T-helper 22 cell (primary cell): Measurements from ENCODE around the gene NUDT5.
"Not testable (repeated sequence)": the region's sequence is repeated elsewhere in the genome, so short reads cannot be mapped to it uniquely, and the experiment has no call there.

Source experiments
- DNase-seq: peaks from one replicate; pipeline ENCODE4 v3.0.0-alpha.2; 2020; ENCODE audit warnings: low read depth

Gene NUDT5

DNA sequence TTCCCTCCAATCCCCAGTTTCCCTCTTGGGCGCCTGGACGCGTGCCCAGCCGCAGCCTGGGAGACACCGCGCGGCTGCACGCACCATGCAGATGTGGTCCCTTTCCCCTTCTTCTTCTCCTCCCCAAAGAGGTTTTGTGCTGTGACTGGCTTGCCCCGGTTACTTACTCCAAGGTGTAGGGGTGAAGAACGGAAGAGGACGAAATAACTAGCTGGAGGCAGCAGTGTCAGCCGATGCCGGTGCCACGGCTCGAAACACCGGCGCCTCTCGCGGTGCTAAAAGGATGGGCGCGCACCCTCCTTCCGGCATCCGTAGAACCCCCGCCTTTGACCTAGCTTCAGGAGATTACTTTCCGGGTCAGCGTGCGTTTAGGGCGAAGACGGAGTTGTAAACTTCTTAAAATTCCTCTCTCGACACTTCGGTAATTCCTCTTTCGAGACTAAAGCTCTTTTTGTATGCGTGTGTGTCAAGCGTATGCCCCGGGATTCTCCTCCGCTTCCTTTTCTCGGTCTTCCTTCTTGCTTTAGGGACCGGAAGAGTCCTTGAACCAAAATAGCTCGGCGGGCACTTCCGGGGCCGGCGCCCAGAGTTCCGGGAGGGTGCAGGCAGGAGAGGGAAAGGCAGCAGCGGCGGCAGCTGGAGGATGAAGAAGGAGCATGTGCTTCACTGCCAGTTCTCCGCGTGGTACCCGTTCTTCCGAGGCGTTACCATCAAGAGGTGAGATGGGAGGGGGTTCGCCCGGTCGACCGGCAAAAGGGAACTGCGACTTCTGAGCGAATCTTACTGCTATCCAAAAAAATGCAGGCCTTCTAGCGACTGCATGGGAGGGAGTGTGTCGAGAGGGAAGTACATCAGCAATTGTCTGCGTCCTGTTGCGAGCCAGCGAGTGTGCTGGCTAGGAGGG is at the start of gene NUDT5, which contains the start of gene CDC123:
NUDT5 (minus strand) TSS at position 289 of the 904 bp plus-strand sequence. CDS start 9,600 bp downstream, outside the sequence.
CDC123 (plus strand) TSS at position 586 of the 904 bp plus-strand sequence; CDS start at position 644, 58 bp downstream.
- peak; percentile 74 for DNase-seq

DNA sequence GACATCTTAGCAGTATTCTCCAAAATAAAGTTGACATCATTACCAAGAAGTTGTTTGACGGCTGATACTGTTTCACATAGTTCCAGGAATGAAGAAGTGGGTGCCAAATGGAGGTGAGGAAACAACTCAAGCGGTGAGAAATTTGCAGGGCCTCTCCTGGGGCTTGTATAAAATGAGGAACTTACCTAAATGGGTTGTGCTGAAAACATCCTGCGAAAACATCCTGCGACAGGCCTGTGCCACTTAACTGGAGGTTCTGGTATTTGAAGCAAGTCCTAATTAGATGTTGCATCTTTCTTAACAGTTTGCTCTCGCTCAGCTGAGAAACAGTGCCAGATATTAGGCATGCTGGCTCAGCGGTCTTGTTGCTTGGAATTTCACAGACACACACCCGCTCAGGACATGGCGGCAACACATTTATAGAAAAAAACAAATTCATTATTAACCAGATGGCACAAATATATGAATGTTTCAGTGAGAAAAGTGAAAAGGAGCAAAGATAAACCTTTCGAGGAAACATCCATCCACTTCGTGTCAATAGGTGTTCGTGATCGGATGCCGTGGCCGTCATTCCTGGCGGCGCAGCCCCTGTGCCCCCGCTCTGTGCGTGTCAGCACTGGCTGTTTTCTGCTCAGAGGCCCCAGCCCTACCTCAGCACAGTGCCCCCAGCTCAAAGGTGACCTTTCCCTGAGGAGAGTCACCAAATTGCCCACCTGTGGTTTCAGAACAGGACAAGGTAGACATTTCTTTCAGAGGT is 48.4 kb upstream of the NUDT5 start:
- DNase-seq: no peak

DNA sequence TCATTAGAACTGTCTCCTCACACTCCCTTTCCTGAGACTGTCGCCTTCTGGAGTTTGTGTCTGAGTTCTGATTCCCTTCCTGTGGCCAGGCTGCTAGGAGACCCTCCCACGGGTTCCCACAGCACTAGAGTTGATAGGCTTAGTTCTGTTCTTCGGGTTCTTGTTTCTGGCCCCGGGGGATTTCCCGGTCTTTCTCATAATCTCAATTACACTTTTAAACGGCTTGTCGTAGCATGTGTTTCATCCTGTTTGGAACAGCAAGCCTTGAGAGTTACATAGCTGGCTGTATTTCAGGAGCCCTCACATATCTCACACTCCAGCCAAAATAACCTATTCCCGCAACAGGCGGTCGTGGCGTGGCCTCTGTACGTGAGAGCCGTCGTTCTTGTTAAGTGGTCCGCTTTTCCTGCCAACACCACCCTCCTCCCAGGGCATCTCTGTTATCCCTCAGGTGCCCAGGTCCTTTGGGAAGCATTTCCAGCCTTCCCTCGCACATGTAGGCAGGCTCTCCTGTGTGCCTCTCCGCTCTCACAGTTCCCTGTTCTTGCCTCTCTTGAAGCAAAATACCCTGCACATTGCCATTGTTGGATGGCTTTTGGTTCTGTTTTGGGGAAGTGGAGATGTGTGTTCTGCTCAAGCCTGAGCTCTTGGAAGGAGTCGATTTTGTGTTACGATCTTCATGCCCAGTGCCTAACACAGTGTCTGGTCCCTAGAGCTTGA is 46.3 kb upstream of the NUDT5 start:
- no peak for DNase-seq

DNA sequence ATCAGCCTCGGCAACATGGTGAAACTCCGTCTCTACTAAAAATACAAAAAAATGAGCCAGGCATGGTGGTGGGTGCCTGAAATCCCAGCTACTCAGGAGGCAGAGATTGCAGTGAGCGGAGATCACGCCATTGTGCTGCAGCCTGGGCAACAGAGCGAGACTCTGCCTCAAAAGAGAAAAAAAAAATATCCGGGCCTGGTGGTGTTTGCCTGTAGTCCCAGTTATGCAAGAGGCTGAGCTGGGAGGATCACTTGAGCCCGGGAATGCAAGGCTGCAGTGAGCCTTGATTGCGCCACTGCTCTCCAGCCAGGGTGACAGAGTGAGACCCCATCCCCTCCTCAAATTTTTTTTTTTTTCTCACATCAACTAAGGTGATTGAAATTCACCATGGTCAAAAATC is 43.1 kb upstream of the NUDT5 start:
- no peak for DNase-seq

DNA sequence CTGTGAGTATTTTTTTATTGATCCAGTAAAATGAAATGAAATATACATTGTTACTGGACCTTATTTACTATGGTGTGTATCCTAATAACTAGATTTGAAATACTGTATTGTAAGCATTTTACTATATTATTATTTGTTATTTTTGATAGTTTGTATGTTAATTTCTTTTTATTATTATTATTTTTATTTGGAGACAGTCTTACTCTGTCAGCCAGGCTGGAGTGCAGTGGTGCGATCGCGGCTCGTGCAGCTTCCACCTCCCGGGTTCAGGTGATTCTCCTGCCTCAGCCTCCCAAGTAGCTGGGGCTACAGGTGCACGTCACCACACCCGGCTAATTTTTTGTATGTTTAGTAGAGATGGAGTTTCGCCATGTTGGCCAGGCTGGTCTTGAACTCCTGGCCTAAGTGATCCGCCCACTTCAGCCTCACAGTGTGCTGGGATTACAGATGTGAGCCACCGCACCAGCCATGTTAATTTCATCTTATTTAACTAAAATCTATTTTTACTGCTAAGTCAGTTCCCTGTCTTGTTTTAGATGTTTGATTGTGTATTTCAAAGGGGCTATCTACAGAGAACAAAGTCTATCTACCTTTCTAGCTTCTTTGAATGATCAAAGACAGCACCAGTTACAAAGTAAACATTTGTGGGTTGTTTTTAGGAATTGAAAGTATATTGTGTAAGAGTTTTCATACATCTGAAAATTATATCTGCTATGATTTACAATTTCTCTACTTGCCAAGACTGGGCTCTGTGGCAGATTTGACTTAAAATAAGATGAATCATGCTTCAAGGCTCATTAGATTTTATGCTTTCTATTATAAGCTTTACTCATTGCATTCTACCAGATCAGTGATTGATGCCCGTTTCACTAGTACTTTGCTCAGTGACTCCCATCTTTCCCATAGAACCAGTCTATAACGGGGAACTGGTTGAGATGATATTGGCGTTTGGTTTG is 41.9 kb upstream of the NUDT5 start:
- no peak for DNase-seq

DNA sequence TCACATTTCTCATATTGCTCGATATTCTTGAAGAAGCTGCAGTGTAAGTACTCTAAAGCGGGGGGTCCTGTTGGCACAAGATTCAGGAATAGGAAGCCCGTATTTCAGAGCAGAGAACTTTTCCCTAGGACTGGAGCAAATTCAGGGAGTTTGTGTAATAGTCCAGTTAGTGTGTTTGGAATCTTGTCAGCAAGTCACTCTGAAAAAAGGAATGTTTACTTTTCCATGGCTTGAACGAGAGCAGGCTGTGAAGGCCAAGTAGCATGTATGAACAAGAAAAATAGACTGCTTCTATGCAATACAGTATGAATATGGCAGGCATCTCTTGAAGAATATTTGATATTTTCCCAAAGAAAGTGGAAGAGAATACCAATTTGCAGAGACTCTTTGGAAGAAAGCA is 40.1 kb upstream of the NUDT5 start:
- DNase-seq: no peak

DNA sequence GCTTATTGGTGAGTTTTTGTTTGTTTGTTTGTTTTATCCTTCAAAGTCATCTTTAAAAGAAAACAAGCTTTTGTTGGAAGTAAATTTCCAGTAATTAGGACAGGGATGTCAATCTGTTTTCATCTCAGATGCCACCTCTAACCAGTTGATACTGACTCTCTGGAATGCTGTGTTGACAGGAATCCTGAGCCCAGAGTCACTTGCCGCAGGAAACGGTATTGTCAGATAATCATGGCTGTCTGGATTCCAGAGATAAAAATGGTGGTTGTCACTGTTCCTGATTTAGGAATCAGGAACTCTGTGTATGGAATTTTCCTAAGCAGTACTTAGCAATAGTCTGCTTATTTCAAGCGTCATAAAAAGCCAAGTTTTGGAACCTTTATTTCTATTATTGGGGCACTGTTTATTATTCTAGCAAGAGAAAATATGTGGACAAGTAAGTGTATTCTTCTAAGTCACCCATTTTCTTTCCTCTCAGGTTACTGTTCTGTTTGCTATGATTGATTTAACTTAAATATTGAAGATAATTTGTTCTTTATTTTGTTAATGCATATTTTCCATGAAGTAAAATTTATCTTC is 39.5 kb upstream of the NUDT5 start:
- no peak for DNase-seq

DNA sequence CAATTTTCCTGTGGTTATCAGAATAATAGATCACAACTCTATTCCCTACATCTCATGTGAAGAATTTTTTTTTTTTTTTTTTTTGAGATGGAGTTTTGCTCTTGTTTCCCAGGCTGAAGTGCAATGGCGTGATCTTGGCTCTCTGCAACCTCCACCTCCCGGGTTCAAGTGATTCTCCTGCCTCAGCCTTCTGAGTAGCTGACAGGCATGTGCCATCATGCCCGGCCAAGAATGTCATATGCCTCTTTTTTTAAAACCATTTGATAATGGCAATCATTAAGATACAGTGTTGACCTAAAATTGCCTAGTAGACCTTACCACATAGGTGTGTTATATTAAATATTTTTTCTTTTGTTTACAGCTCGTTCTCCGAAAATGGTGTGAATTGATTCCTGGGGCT is 39.0 kb upstream of the NUDT5 start:
- DNase-seq: not testable (repeated sequence)

DNA sequence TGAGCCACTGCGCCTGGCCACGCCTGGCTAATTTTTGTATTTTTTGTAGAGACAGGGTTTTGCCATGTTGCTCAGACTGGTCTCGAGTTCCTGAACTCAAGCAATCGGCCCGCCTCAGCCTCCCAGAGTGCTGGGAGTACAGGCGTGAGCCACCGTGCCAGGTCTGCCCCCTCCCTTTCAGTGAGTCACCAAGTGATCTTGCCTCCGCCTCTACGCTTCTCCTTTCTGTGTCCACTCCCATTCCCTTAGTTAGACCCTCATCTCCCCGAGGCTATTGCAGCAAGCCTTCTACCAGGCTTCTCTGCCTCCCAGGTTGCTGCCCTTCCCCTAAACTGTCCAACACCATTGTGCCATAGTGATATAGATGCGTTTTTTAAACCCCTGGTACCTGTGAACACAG is 33.2 kb upstream of the NUDT5 start:
- DNase-seq: no peak

DNA sequence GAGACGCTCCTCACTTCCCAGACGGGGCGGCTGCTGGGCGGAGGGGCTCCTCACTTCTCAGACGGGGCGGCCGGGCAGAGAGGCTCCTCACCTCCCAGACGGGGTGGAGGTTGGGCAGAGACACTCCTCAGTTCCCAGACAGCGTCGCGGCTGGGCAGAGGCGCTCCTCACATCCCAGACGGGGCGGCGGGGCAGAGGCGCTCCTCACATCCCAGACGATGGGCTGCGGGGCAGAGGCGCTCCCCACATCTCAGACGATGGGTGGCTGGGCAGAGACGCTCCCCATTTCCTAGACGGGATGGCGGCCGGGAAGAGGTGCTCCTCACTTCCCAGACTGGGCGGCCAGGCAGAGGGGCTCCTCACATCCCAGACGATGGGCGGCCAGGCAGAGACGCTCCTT is 30.7 kb upstream of the NUDT5 start:
- not testable (repeated sequence) for DNase-seq

DNA sequence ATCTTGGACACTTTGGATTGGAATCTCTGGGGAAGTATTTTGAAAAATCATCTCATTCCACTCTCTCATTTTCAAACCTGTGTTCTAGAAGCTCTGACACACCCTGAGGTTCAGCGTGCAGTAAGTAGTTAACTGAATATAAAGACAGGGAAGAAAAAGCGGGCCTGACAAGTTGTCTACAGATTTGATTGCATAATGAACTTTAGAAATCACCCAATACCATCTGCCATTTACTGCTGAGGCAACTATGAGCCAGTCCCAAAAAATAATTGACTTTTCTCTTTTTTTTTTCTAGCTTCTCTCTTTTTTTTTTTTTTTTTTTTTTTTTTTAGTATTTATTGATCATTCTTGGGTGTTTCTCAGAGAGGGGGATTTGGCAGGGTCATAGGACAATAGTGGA is 29.8 kb upstream of the NUDT5 start:
- no peak for DNase-seq

DNA sequence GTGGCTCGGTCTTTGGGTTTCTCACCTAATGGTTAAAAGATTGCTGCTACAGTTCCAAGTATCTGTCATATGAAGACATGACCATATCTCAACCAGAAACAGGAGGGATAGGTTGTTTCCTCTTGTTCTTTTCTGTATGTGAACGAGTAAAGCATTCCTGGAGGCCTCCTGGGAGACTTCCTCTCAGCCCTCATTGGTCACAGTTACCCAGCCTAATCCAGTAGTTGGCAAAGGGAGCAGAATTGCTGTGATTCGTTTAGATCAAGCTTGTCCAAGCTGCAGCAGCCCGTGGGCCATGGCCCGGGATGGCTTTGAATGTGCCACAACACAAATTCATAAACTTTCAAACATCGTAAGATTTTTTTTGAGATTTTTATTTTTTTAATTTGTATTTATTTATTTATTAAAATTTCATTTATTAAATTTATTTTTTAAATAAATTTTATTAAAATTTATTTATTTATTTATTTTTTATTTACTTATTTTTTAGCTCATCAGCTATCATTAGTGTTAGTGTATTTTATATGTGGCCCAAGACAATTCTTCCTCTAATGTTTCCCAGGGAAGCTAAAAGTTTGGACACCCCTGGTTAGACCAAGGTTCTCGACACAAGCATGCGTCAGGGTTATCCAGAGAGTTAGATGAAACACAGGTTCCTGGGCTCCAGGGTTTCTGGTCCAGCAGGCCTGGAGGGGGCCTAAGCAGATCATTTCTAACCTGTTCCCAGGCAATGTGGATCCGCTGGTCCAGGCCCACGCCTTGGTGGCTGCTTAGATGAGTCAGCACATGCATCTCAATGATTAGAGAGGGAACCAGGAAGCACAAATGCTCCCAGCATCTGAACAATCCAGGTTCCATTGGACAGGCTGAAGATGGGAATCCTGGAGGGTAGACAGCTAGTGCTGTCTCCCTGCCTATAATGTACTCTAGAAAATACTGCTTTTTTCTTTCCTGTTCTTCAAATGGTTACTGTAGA is 25.9 kb upstream of the NUDT5 start:
- DNase-seq: no peak

DNA sequence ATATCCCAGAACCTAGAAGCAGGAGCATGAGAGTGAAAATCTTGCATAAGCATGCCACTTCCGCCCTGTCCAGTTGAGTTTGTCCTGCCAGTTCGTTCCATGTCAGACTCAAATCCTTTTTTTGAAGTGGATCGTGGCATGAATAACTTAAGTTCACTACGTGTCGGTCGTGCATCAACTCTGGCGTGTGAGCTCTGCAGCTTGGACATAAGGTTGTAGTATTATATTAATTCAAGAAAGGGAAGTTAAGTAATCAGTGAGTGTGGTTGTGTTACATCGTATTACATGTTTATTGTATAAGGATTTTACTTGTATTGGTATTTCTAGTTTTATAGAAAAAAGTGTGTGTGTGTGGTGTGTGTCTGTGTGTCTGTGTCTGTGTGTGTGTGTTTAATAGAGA is 23.3 kb upstream of the NUDT5 start:
- no peak for DNase-seq

DNA sequence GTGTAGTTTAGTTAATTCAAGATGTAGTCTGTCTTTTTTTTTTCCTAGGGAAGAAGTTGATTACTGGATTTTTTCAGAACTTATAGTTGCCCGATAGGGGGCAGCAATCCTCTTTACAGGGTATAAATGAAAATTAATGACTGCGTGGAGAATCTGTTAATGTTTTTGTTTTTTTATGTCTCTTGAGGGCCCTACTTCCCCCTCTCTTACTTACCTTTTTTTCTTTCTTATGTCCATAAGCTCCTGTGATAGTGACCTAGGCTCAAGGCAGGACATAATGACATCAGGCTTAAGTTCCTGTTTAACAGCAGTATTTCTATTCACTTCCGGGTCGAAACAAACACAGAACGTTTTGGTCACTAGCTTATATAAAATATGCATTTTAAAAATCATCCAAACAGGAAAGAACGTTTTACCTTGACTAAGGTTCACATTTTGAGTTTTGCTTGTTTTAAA is 19.1 kb upstream of the NUDT5 start:
- no peak for DNase-seq

DNA sequence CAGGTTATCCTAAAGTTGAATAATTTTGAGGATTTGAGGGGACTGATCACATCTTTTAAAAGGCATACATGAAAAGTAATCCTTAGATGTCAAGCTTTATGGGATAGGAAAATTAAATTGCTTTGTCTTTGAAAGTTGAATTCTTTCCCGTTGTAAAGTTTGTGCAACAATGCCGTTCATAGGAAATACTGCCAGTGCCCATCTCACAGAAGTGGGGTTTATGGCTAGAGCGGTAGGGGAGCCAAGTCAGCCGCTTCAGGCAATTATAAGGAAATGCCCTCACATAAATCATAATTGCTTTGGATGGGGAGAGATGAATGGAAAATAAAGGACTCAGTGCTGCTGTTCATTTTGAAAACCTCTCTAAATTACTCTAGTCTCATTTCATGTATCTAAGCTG is 18.4 kb upstream of the NUDT5 start:
- DNase-seq: no peak

DNA sequence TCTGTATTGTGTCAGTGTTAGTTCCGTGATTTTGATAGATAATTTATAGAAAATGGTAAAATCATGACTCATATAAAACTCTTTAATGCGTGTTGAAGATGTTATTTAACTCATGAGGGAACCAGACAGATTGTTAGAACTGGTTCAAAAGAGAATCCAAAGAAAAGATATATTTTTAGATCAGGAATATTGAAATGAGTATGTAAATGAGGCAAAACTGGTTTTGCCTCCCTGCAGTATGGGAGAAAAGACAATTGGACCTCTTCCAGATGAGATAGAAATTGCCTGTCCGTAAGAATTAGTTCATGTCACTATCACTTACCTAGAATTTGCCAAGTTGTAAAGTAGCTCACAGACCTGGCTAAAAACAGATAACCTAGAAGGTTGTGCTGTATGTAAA is 17.9 kb upstream of the NUDT5 start:
- no peak for DNase-seq

DNA sequence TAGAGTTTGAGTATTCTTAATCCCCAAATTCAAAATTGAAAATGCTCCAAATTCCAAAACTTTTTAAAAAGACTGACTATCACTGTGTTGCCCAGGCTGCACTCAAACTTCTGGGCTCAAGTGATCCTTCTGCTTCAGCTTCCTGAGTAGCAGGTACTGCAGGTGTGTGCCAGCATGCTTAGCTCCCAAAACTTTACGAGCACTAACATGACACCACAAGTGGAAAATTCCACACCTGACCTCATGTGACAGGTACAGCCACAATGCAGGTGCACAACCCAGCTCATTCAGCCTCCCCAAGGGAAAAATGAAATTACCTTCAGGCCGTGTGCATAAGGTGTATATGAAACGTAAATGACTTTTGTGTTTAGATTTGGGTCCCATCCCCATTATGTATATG is 16.8 kb upstream of the NUDT5 start:
- no peak for DNase-seq

DNA sequence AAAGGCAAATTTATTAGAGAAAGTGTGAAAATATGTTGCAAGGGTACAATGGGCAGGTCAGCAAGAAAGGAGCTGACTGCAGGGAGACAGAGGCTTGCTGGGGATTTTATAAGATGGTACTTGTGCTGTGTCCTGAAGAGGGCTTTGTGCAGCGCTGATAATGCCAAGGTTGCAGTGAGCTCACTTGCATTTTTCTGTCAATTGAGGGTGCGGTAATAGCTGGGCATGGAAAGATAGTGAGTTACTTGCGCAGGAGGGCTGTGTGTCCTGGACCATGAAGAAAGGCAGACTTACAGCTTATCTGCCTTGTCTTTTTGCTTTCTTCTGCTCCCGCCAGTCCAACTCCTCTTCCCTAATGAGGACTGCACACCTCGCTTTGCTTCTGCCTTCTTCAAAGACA is 12.8 kb upstream of the NUDT5 start:
- DNase-seq: no peak

DNA sequence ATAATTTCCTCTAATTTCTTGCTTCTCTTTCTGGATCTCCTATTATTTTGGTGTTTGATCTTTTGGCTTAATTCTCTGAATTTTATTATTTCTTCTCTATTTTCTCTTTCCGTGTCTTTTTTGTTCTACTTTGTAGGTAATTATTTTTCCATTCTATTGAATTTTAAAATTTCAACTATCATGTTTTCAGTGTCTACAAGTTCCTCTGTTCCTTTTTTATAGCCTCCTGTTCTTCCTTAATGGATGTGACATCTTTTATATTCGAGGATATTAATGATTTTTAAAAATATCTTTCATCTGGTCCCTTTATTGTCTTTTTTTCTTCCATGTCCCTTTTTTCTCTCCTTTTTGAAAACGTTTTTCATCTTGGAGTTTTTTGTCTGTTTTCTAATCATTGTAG is 11.4 kb upstream of the NUDT5 start:
- no peak for DNase-seq

DNA sequence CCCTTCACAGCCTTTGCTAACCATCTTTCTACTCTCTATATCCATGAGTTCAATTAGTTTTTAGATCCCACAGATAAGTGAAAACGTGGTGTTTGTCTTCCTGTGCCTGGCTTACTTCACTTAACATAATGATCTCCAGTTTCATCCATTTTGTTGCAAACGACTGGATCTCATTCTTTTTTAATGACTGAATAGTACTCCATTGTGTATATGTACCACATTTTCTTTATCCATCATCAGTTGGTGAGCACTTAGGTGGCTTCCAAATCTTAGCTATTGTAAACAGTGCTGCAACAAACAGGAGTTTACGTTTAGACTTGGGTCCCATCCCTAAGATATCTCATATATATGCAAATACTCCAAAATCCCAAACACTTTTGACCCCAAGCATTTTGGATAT is 9.4 kb upstream of the NUDT5 start:
- no peak for DNase-seq
